T-helper 22 cell (primary cell): ENCODE measurements around the gene ASAP2.
"Not testable (repeated sequence)": the region's sequence is repeated elsewhere in the genome, so short reads cannot be mapped to it uniquely, and the experiment has no call there.

Source experiments
- DNase-seq: peaks from one replicate; pipeline ENCODE4 v3.0.0-alpha.2; 2020; ENCODE audit warnings: low read depth

Gene ASAP2

DNA sequence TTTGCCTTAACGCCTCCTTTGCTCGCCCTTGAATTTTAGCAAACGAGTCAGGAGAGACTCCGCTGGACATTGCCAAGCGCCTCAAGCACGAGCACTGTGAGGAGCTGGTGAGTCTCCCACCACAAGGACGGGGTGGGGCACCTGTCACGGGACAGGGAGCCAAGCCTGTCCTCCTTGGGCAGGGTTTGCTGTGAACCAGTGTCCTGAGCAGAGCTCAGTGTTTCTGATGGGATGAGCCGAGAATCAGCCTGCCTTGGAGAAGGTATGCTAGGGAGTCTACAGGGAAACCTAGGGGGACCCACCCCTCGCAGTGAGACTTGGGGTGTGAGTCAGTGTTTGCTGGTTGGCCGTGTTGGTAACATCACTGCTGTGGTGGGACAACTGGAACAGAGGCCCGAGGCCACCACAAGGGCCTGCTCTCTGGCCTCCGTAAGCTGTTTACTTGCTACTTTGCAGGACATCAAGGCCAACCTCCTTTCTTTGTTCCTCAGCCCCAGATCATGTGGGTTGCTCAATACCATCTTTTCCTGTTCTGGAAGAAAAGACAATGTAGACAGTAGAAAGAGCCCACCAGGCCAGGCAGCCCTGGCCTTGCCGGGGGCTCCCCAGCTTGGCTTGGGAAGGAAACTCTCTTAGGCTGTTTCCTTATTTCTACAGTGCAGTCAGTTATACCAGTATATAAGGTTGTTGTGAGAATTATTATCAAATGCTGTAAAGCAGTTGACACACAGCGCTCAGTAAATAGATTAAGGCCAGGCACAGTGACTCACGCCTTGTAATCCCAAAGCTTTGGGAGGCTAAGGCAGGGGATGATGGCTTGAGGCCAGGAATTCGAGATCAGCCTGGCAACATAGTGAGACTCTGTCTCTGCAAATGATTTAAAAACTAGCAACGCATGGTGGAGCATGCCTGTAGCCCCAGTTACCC is 174.4 kb downstream of the ASAP2 start:
- no peak for DNase-seq

DNA sequence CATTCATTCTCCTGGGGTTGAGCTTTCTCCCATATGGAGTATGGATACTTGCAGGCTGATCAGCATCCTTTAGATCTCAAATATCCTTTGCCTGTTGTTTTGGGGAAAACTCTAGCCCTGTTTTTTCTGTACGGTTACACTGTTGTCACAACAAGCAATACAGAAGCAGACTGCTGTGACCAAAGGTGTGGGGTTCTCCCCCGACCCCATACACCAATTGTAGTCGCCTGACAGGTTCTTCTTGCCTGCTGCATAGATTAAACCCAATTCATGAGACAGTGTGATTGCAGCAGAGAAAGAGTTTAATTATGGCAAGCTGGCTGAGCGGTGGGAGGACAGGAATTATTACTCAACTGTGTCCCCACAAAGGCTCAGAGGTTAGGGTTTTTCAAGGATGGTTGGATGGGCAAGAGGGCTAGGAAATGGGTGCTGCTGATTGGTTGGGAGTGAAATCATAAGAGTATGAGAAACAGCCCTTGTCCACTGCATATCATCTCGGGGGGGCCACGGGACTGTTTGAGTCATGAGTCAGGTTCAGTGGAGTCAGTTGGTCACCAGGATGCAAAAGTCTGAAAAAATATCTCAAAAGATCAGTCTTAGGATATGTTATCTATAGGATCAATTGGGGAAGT is 176.1 kb downstream of the ASAP2 start:
- no peak for DNase-seq

DNA sequence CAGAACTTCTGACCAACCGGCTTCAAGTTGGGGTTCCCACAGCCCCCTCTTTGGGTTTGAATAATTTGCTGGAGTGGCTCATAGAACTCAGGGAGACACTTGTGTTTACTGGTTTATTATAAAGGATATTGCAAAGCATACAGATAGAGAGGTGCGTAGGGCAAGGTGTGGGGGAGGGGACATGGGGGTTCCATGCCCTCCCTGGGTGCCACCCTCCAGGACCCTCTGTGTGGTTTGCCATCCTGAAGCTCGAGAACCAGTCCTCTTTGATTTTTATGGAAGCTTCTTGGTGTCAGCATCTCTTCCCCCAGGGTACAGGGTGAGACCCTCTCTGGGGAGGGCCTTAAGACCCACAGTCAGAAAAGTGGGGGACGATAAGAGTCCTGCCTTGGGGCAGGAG is 177.9 kb downstream of the ASAP2 start:
- no peak for DNase-seq

DNA sequence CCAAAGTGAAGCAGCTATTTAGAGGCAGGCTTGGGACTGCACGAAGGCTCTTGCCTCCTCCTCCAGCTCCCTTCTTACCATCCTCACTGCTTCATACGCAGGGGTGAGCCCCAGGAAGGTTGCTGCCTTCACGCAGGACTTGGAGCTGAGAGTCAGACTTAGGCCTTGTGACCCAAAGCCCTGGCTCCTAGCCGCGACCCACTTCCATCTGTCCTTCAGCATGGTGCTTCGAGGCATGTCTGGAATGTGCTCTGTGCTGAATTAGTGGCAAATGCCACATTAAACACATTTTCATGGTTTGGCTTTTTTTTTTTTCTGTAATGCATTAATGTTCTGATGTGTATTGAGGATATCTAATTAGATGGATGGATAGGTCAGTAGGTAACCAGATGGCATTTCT is 179.2 kb downstream of the ASAP2 start:
- DNase-seq: no peak

DNA sequence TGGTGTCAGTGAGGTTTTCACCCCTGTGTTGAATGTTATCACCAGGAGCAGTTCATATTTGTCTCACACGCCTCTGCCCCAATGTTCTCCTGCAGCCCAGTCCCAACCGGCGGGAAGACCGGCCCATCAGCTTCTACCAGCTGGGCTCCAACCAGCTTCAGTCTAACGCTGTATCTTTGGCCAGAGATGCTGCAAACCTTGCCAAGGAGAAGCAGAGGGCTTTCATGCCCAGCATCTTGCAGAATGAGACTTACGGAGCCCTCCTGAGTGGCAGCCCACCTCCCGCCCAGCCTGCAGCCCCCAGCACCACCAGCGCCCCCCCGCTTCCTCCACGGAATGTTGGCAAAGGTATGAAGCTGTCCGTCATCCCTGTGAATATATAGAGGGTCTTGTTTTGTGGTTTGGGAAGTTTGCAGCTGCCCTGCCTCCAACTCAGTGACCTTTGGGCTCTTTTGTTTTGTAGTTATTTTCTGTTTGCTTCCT is 181.6 kb downstream of the ASAP2 start:
- no peak for DNase-seq

DNA sequence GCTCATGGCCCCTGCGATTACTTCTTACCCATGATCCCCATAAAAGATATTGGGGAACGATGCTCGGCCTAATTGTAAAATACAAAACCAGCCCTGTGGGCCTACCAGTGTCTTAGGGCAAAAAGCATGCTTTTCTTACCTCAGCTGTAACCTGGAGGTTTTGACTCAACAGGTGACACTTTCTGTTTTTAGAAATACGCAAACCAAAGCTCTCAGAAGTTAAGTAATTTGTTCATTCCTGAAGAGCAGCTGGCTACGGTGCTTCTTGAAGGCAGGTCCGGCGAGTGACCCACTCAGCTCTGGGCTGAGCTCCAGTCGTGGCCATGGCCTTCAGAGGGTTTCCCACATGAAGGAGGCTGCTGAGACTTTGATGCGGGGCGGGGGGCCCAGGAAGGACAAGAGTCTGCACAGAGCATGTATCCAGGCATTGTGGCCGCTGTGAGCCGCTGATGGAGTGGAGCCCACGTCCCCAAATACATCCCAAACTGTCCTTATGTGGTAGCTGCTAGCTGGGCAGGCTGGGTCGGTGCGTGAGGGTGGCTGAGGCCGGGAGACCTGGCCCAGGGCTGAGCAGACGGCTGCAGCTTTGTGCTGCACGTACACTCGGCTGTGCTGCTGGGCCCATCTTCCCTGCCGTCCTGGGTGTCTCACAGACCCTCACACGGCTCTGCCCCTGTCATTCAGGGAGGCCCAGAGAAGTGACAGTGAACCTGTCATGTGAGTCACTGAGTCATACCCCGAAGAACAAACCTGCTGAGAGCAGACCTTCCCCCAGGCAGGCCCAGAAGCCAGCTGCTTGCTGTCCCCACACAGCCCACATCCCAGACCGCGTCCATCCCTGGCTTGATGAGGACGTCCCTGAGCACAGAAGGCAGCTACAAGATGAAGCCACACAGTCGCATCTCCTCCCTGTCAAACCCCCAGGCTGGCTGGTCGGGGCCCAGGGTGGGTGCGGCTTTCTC is 182.6 kb downstream of the ASAP2 start:
- no peak for DNase-seq

DNA sequence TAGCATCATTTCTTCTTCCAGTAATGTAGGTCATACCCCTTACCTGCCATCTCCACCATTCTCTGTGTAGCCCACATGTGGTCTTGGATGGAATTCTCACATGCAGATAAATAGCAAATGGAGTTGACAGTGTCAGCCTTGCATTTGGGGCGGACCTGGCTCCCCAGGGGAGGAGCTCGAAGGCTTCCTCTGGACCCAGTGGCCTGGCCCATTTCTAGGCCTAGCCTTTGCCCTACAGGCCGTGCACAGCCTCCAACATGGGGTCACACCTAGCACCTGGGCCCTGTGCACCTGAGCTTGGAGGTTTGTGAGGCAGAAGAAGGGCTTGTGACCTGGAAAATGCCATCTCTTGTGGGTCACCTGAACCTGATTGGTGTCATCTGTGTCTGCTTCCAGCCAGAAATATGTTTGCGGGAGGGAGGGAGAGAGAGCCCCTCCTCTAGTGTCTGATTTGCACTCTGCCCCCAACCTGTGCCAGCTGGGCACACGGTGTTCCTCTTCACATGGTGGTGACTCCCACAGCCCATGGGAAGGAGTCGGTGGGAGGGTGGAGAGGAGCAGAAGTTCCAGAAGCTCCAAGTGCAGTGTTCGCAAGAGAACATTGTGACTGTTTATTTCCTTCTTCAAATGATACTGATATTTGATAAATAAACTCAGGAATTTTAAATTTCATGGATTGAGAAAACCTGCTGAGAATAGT is 183.7 kb downstream of the ASAP2 start:
- no peak for DNase-seq

DNA sequence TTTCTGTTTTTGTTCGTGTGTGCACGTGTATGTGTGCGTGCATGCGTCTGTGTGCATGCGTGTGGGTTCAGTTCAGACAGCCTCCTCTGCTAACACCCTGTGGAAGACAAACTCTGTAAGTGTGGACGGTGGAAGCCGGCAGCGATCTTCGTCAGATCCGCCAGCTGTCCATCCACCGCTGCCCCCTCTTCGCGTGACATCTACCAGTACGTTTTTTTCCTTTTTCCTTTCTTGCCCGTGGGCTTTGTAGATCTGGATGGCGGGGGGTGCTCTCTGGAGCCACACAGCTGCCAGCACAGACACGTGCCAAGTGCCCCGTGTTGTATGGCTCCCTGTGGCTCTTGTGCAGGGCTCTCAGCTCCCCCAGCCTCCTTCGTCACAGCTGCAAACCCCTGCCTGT is 184.4 kb downstream of the ASAP2 start:
- DNase-seq: no peak

DNA sequence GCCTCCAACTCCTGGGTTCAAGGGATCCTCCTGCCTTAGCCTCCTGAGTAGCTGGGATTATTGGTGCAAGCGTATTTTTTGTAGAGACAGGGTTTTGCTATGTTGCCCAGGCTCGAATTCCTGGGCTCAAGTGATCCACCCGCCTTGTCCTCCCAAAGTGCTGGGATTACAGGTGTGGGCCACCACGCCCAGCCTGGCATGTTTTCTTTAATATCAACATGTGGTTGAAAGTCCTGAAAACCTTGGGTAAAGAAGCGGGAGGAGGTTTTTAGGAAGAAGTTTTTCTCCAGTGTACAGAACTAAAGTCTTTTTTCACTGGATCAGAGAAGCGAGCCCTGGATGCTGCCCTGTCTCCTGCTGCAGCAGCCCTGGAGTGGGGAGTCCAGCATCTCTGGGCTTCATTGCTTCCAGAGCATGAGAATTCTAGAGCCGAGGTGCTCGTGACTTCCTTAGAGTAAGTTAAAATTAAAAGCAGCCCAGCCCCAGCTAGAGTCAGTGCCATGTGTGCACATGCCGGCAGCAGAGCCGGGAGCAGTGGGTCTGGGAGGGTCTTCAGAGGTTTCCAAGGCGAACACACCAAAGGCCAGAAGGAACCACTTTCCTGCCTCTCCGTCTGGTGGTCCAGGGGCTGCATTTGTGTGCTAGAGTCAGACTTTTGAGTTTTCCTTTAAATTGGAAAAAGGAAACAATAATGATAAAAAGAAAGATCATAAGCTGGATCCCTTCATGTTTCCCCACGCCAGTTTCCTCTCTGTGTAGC is 185.5 kb downstream of the ASAP2 start:
- DNase-seq: no peak

DNA sequence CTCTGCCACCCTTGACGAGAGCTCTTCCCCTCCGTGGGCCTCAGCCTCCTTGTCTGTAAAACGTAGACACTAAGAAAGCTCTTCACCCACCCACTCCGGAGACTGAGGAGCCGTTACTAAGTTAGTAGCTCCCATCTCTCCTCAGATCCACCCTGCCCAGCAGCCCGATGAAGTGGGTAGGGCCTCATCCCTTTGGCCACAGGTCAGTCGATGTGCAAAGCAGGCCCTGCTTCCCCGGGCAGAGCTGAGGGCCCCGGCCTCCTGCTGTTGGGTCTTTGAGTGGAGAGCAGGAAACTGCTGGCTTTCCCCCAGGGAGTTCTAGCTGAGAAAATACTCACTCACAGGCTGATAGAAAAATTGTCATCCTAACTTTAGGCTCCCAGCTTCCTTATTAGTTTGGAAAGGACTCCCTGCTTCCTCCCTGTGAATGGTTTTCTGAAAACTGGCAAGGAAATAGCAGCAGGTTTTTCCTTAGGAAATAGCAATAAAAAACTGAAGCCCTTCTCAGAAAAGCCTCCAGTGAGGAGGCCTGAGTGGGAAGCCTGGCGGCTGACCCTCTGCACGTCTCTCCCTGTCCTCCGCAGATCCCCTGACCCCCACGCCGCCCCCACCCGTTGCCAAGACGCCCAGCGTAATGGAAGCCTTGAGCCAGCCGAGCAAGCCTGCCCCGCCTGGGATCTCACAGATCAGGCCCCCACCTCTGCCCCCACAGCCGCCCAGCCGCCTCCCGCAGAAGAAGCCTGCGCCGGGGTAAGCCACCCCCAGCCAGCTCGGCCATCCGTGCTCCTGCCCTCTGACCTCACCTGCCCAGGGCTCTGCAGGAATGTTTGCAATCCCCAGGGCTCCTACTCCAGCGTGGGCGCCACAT is 186.5 kb downstream of the ASAP2 start:
- DNase-seq: no peak

DNA sequence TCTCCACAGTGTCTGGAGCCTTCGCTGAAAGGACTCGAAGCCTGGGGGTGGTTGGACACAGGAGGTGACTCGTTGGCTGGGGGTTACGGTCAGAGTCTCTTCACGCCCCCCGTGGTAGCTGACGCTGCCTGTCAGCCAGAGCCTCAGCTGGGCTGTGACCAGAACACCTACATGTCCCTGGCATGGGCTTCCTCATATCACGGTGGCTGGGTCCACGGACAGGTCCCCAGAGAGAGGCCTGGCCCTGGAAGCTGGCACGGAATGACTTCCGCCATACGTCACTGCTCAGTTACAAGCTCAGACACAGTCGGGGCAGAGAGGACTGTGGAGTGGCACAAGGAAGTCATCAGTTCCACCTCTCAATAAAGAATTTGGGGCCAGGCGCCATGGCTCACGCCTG is 188.2 kb downstream of the ASAP2 start:
- no peak for DNase-seq

DNA sequence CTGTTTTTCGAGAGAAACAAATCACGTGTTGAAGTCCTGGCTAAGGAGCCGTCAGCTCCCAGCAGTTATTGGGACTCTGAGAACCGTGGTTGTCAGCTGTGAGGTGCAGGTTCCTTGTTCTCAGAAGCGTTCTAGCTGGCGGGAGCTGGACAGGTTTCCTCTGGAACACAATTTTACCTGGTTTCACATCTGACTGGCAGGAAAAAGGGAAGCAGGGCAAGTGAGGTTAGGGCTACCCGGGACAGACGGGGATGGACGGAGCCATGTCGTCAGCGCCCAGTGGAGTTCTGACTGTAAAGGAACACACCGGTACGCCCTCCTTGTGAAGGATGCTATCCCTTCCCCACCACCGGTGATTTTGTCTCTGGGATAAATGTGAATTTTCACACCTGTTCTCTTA is 190.6 kb downstream of the ASAP2 start:
- DNase-seq: no peak

DNA sequence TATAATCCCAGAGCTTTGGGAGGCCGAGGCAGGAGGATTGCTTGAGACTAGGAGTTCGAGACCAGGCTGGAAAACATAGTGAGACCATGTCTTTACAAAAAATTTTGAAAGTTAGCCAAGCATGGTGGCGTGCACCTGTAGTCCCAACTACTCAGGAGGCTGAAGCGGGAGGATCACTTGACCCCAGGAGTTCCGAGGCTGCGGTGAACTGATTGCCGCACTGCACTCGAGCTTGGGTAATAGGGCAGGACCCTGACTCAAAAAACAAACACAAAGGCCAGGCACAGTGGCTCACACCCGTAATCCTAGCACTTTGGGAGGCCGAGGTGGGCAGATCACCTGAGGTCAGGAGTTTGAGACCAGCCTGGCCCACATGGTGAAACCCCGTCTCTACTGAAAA is 191.6 kb downstream of the ASAP2 start:
- not testable (repeated sequence) for DNase-seq

DNA sequence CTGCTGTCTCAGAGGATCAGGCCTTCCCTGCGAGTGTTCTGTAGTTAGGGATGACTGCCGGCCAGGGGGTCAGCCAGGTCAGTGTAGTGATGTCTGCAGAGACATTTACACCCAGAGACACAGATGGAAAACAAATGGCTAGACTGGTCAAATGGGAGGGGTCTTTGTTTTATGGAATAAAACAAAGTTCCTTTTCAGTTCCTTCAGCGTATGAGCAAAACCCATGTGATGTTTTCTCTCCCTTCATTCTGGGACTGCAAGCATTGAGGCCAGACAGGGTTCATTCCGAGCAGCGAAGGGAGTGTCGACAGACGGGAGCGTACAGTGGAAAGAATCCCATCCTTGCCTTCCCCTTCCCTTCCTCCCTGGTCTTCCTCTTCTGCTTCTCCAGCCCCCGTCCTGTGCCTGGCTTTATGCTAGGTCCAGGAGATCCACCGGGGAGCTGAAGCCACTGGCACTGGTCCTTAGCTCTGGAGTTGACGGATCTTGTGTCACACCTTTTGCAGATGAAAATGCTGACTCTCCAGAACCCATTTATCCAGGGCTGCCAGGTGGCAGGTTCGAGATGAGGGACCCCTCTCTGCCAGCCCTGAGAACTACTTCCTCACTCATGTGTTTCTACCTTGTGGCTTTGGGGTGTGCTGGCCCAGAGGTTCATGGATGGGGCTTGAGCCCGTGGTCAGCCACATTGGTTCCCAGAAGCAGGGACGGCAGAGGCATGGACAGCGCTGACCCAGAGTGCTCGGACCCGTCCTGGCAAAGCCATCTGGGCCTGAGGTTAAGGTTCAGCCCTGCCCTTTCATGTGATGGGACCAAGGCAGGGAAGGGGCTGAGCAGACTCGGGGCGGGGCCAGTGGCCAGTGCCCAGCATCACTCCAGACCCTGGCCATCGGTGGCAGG is 192.5 kb downstream of the ASAP2 start:
- no peak for DNase-seq

DNA sequence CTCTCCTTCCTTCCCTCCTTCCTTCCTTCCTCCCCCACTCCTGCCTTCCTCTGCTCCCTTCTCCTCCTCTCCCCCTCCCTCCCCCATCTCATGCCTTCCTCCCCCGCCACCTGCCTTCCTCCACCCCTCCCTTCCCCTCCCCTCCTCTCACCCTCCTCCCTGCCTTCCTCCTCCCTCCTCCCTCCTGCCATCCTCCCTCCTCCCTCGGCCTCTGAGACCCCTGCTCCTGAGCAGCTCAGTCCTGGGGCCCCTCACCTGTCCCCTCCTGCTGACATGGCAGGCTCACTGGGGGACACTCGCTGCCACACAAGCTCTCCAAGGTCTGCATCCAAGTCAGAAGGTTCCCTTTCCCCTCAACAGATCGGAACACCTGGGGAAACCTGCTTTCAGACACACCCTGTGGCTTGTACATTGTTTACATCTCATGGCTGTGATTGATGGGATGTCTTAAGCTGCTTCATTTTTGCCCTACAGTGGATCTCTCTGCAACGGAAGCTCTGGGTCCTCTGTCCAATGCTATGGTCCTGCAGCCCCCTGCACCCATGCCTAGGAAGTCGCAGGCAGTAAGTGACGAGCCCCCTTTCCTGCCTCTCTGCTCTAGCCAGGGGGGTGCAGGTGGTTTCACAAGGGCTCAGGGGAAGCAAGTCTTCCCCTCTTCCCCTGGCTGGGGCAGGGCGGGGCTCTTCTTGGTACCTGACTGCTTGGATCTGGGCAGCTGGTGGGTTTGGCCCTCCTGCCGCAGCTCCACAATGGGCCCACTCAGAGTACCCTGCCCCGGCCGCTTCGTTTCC is 193.9 kb downstream of the ASAP2 start:
- no peak for DNase-seq

DNA sequence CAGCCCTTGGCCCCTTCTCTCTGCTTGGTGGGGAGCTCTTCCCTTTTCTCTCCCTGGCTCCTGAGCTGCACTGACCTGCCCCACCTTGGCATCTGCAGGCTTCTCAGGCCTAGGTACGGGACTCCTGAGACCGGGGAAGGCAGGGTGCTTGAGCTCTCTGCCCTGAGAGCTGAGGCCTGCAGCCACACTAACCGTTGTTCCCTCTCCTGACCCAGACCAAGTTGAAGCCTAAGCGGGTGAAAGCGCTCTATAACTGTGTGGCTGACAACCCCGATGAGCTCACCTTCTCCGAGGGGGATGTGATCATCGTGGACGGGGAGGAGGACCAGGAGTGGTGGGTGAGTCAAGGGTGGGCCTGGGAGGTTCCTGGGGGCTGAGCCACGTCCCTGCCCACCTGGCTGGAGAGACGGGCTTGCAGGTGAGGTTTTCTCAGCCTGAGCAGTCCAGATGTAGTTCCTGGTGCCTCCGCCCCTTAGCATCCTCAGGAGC is 194.5 kb downstream of the ASAP2 start:
- DNase-seq: no peak

DNA sequence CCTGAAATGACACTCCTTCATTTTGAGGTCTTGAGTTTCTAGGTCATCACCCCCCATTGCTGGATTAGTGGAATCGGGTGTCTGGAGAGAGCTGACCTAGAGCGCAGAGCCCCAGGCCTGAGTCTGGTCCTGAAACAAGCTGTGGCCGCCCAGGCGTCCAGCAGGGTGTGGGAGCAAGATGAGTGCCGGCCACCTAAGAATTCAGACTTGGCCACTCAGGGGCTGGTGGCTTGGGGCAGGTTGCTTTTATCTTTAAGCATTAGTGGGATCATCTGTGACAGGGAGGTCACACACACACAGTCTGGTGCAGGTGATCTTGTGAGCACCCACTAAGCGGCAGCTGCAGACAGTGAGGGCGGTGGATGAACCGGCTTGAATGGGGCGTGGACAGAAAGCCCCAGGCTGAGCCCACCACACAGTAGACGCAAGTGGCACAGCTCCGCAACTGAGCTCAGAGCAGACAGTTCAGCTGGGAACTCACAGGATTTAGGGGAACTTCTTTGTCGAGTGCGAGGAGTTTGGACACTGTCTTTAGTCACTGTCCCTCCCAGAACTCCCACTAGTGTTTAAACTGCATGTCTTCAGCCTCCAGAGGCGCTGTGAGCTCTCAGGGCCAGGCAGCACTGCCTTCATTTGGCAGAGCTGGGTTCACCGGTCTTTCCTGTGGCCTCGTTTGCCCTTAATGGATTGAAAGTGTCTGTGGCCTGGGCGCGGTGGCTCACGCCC is 195.2 kb downstream of the ASAP2 start:
- no peak for DNase-seq
